GM12875 (cell line): ENCODE measurements around the gene FAM200B.

Experiments used
- H3K4me3 ChIP-seq: one replicate; pipeline ENCODE4 v1.5.1; 2011; ENCODE audit warnings: low read depth, low read length, control low read depth
- TF ChIP-seq, protein P1 (sequence below): IDR thresholded peaks from 2 replicates; pipeline ENCODE4 v1.5.1; 2011; ENCODE audit warnings: low read depth, mild to moderate bottlenecking, control low read depth, inconsistent platforms, low read length, moderate library complexity, borderline replicate concordance; ENCODE audit not compliant: insufficient read depth

FAM200B gene

DNA sequence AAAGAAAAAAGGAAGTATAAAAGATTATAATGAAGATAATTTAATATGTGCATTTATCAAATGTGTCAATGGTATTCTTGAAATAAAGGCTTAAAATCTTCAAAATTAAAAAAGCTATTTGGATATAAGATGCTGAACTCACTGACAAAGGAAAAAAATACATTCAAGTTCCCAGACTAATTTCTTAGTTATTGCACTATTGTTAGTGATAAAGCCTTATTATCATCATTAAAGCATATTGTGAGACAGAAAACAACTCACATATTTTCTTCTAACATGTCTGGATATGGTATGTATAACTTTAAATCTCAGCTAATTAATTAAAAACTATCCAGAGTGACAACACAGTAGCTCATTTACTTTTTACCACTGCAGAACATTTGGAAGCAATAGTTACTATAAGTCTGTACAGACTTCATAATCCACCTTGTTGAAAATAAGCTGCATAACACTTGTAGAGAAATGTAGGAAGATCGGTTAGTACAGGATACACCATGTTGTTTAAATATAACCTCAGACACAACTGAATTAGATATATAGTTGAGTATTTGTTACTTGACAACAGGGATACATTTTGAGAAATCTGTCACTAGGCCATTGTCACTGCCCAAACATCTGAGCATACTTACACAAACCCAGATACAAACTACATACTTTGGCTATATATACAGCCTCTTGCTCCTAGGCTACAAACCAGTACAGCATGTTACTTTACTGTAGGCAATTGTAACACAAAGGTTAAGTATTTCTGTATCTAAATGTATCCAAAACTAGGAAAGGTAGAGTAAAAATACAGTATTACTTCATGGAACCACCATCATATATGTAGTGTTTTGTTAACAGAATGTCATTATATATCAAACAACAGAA lies 12.8 kb upstream of the FAM200B start:
- TF ChIP-seq, protein P1, sequence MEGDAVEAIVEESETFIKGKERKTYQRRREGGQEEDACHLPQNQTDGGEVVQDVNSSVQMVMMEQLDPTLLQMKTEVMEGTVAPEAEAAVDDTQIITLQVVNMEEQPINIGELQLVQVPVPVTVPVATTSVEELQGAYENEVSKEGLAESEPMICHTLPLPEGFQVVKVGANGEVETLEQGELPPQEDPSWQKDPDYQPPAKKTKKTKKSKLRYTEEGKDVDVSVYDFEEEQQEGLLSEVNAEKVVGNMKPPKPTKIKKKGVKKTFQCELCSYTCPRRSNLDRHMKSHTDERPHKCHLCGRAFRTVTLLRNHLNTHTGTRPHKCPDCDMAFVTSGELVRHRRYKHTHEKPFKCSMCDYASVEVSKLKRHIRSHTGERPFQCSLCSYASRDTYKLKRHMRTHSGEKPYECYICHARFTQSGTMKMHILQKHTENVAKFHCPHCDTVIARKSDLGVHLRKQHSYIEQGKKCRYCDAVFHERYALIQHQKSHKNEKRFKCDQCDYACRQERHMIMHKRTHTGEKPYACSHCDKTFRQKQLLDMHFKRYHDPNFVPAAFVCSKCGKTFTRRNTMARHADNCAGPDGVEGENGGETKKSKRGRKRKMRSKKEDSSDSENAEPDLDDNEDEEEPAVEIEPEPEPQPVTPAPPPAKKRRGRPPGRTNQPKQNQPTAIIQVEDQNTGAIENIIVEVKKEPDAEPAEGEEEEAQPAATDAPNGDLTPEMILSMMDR = no peak
- no peak overlapping the region for H3K4me3 ChIP-seq

GRCh38 chr4:15670576-15670975 lies 11.1 kb upstream of the FAM200B start:
- no peak overlapping the region for H3K4me3 ChIP-seq
- TF ChIP-seq, protein P1 = no peak

GRCh38 chr4:15672101-15672500 lies 9.5 kb upstream of the FAM200B start:
- TF ChIP-seq, protein P1 = no peak
- H3K4me3 ChIP-seq = no peak overlapping the region

GRCh38 chr4:15673337-15673736 lies 8.3 kb upstream of the FAM200B start:
- TF ChIP-seq, protein P1 = no peak
- no peak overlapping the region for H3K4me3 ChIP-seq

- no peak overlapping the region for H3K4me3 ChIP-seq
- TF ChIP-seq, protein P1 = no peak
These were observed 7.6 kb upstream of the FAM200B start for GRCh38 chr4:15674046-15674445.

- no peak overlapping the region for H3K4me3 ChIP-seq
- TF ChIP-seq, protein P1 = no peak
These were observed 6.7 kb upstream of the FAM200B start for GRCh38 chr4:15674926-15675325.

DNA sequence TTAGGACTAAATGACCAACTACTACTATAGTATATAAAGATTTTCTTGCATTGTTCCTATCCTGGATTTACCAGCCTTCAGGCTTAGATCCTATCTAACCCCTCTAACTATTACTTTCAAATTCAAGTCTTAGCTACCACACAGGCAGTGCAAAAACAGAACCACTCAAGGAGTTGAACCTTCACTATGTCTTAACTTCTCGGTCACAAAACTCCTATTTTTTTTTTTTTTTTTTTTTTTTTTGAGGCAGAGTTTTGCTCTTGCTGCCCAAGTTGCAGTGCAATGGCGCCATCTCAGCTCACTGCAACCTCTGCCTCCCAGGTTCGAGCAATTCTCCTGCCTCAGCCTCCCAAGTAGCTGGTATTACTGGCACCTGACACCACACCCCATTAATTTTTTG lies 6.3 kb upstream of the FAM200B start:
- TF ChIP-seq, protein P1 = no peak
- H3K4me3 ChIP-seq = no peak overlapping the region
